Measurements from ENCODE around the gene IL18.
"Not testable (repeated sequence)": the region's sequence is repeated elsewhere in the genome, so short reads cannot be mapped to it uniquely, and the experiment has no call there.

IL18 gene

GRCh38 chr11:112118176-112118575 is 45.7 kb downstream of the IL18 start:
- Mint-ChIP-seq H3K36me3 (no peaks in the 10 kb centered on the region), H3K9me3 (no peaks in the 10 kb centered on the region), H3K4me3 (no peak overlapping the region), H3K27me3 (no peaks in the 10 kb centered on the region), H3K4me1 (peaks cover 12% of the 10 kb centered on the region), H3K27ac (no peak overlapping the region)
- DNase-seq = no peak
- CTCF ChIA-PET = interaction anchor here (0.6 to 0.7 kb wide), 2 partner anchors 84 to 162 kb away, joined by 3 read pairs; no protein-coding TSS in a partner anchor

- no peaks in the 10 kb centered on the region for H3K9me3 Mint-ChIP-seq
- H3K27me3 Mint-ChIP-seq = no peaks in the 10 kb centered on the region
- CTCF ChIA-PET = interaction anchor here (0.7 to 2.6 kb wide), 3 partner anchors 130 to 166 kb away, joined by 3 to 10 read pairs (median 3); no protein-coding TSS in a partner anchor
- peaks cover 12% of the 10 kb centered on the region for H3K4me1 Mint-ChIP-seq
- no peak for DNase-seq
- no peaks in the 10 kb centered on the region for H3K36me3 Mint-ChIP-seq
- no peak overlapping the region for H3K4me3 Mint-ChIP-seq
- H3K27ac Mint-ChIP-seq = no peak overlapping the region
These were observed 48.5 kb downstream of the IL18 start for GRCh38 chr11:112115386-112115785.

GRCh38 chr11:112114460-112114859 is 49.4 kb downstream of the IL18 start:
- no peaks in the 10 kb centered on the region for H3K9me3 Mint-ChIP-seq
- H3K36me3 Mint-ChIP-seq = no peaks in the 10 kb centered on the region
- no peak for DNase-seq
- CTCF ChIA-PET = interaction anchor here (0.7 to 3.4 kb wide), 9 partner anchors 8 to 1175 kb away, joined by 3 to 35 read pairs (median 6); partner anchors contain the start of gene BCO2
- H3K4me1 Mint-ChIP-seq = peaks cover 12% of the 10 kb centered on the region
- H3K27ac Mint-ChIP-seq = no peak overlapping the region
- H3K27me3 Mint-ChIP-seq = no peaks in the 10 kb centered on the region
- no peak overlapping the region for H3K4me3 Mint-ChIP-seq

GRCh38 chr11:112113539-112114457 is 50.1 kb downstream of the IL18 start:
- DNase-seq = no peak
- Mint-ChIP-seq H3K9me3 (no peaks in the 10 kb centered on the region), H3K27ac (no peak overlapping the region), H3K4me1 (peaks cover 12% of the 10 kb centered on the region), H3K27me3 (no peaks in the 10 kb centered on the region), H3K4me3 (no peak overlapping the region), H3K36me3 (no peaks in the 10 kb centered on the region)
- CTCF ChIA-PET = interaction anchor here (0.6 to 3.4 kb wide), 21 partner anchors 9 to 1176 kb away, joined by 3 to 35 read pairs (median 4); partner anchors contain the start of genes BCO2 and SDHD

- CTCF ChIA-PET = no interaction called here
- no peak overlapping the region for H3K27ac Mint-ChIP-seq
- H3K36me3 Mint-ChIP-seq = no peaks in the 10 kb centered on the region
- H3K27me3 Mint-ChIP-seq = no peaks in the 10 kb centered on the region
- H3K4me1 Mint-ChIP-seq = no peaks in the 10 kb centered on the region
- H3K9me3 Mint-ChIP-seq = no peaks in the 10 kb centered on the region
- no peak overlapping the region for H3K4me3 Mint-ChIP-seq
- DNase-seq = no peak
These were observed 57.8 kb downstream of the IL18 start for GRCh38 chr11:112106070-112106469.

- CTCF ChIA-PET = interaction anchor here (0.6 to 1.9 kb wide), 2 partner anchors 10 to 1364 kb away, joined by 3 to 8 read pairs; no protein-coding TSS in a partner anchor
- Mint-ChIP-seq H3K27me3 (no peaks in the 10 kb centered on the region), H3K36me3 (no peaks in the 10 kb centered on the region), H3K4me1 (no peaks in the 10 kb centered on the region), H3K9me3 (no peaks in the 10 kb centered on the region), H3K4me3 (no peak overlapping the region), H3K27ac (no peak overlapping the region)
- no peak for DNase-seq
These were observed 60.4 kb downstream of the IL18 start for GRCh38 chr11:112103446-112103845.

- DNase-seq = no peak
- H3K4me3 Mint-ChIP-seq = no peak overlapping the region
- CTCF ChIA-PET = no interaction called here
- H3K36me3 Mint-ChIP-seq = peaks cover 5% of the 10 kb centered on the region
- H3K9me3 Mint-ChIP-seq = no peaks in the 10 kb centered on the region
- H3K4me1 Mint-ChIP-seq = no peaks in the 10 kb centered on the region
- no peaks in the 10 kb centered on the region for H3K27me3 Mint-ChIP-seq
- no peak overlapping the region for H3K27ac Mint-ChIP-seq
These were observed 63.4 kb downstream of the IL18 start for GRCh38 chr11:112100462-112100861.

- CTCF ChIA-PET = no interaction called here
- Mint-ChIP-seq H3K9me3 (no peaks in the 10 kb centered on the region), H3K4me3 (no peak overlapping the region), H3K4me1 (no peaks in the 10 kb centered on the region), H3K36me3 (peaks cover 10% of the 10 kb centered on the region), H3K27ac (no peak overlapping the region), H3K27me3 (no peaks in the 10 kb centered on the region)
- DNase-seq = no peak
These were observed 66.0 kb downstream of the IL18 start for GRCh38 chr11:112097734-112098528.

- Mint-ChIP-seq H3K27me3 (no peaks in the 10 kb centered on the region), H3K27ac (no peak overlapping the region), H3K4me1 (no peaks in the 10 kb centered on the region), H3K36me3 (peaks cover 21% of the 10 kb centered on the region), H3K9me3 (no peaks in the 10 kb centered on the region), H3K4me3 (no peak overlapping the region)
- CTCF ChIA-PET = no interaction called here
- DNase-seq = no peak
These were observed 67.7 kb downstream of the IL18 start for GRCh38 chr11:112096194-112096593.

- H3K27ac Mint-ChIP-seq, H3K4me1 Mint-ChIP-seq, H3K27me3 Mint-ChIP-seq, DNase-seq, CTCF ChIA-PET, H3K9me3 Mint-ChIP-seq, H3K4me3 Mint-ChIP-seq: not testable (repeated sequence)
- H3K36me3 Mint-ChIP-seq = peaks cover 26% of the 10 kb centered on the region
These were observed 68.6 kb downstream of the IL18 start for GRCh38 chr11:112095302-112095701.

Data from activated naive CD4-positive, alpha-beta T cell treated with anti-CD3 and anti-CD28 coated beads, Interleukin-2, amount 10 ng/mL, durations not matched to agents 7 days and 5 days (primary cell).